ENCODE results near the gene MYLK.

- no peak for TF ChIP-seq POLR2A (IDR thresholded peaks at IDR 0.05)
- TF ChIP-seq CTCF (IDR thresholded peaks at IDR 0.05) = no peak
Measured at GRCh38 chr3:123722456-123722855, 161.7 kb downstream of the MYLK start.
